Hypothalamus (tissue), 51 donors: ENCODE results near the gene GPM6B.
A peak's percentile ranks its signal among the peaks of the same experiment; 100 is the strongest.

Source experiments
- DNase-seq, 51 donors: peaks; one replicate each; lab custom pipeline; 2025; lab: John Stamatoyannopoulos, UW

GPM6B gene

GRCh38 chrX:13774696-13775095 lies 42.2 kb downstream of the GPM6B start:
- no peak for DNase-seq

- DNase-seq: no peak
These were observed 46.8 kb downstream of the GPM6B start for GRCh38 chrX:13770013-13770535.

- DNase-seq: no peak
These were observed 48.0 kb downstream of the GPM6B start for GRCh38 chrX:13768939-13769338.

- peak in 27 of 51 donors; percentile 1 to 42 (median 18) for DNase-seq
These were observed 52.1 kb downstream of the GPM6B start for GRCh38 chrX:13764765-13765164.

GRCh38 chrX:13764281-13764680 lies 52.6 kb downstream of the GPM6B start:
- peak in 5 of 51 donors; percentile 2 to 33 (median 13) for DNase-seq

GRCh38 chrX:13763489-13763888 lies 53.4 kb downstream of the GPM6B start:
- peak in 33 of 51 donors; percentile 0 to 60 (median 18) for DNase-seq

- no peak for DNase-seq
These were observed 55.1 kb downstream of the GPM6B start for GRCh38 chrX:13761606-13762414.

GRCh38 chrX:13760426-13760825 lies 56.5 kb downstream of the GPM6B start:
- no peak for DNase-seq

- DNase-seq: no peak
These were observed 57.7 kb downstream of the GPM6B start for GRCh38 chrX:13759152-13759718.

GRCh38 chrX:13756381-13756780 lies 60.5 kb downstream of the GPM6B start:
- no peak for DNase-seq

GRCh38 chrX:13755254-13755653 lies 61.6 kb downstream of the GPM6B start:
- DNase-seq: no peak

GRCh38 chrX:13754765-13755164 lies 62.1 kb downstream of the GPM6B start:
- DNase-seq: no peak

GRCh38 chrX:13752646-13753045 lies 64.2 kb downstream of the GPM6B start:
- no peak for DNase-seq

GRCh38 chrX:13752141-13752540 lies 64.8 kb downstream of the GPM6B start:
- DNase-seq: no peak

- no peak for DNase-seq
These were observed 66.1 kb downstream of the GPM6B start for GRCh38 chrX:13750812-13751211.

GRCh38 chrX:13750204-13750603 lies 66.7 kb downstream of the GPM6B start:
- DNase-seq: no peak

GRCh38 chrX:13748486-13748885 lies 68.4 kb downstream of the GPM6B start:
- DNase-seq: no peak

GRCh38 chrX:13747836-13748235 lies 69.1 kb downstream of the GPM6B start:
- peak in 13 of 51 donors; percentile 1 to 39 (median 21) for DNase-seq

GRCh38 chrX:13742397-13743176 lies 74.3 kb downstream of the GPM6B start:
- DNase-seq: no peak

GRCh38 chrX:13741695-13742094 lies 75.2 kb downstream of the GPM6B start:
- DNase-seq: no peak
